Right lobe of liver (tissue), 4 donors: ENCODE measurements around the gene HERPUD2.

Experiments
- POLR2A ChIP-seq: fragments of 450-650 bp; IDR thresholded peaks from one replicate; pipeline ENCODE4 v1.6.1; 2017; ENCODE audit warnings: antibody characterized with exemption, mild to moderate bottlenecking
- TF ChIP-seq, protein P1 (sequence below), 4 donors: fragments of 200-600 bp in 3 of 4; fragments of 450-650 bp in 1 of 4; IDR thresholded peaks; one replicate each; pipeline versions ENCODE4 v1.5.1 to v1.8.0; 2016 to 2022; ENCODE audit warnings: antibody characterized with exemption in 4 of 4, mild to moderate bottlenecking in 2 of 4
- donor health status: DM: no; HTN: no; CAD: no.
- donor health status: DM: no; HTN: no; CAD: no.
- donor health status: DM: no; HTN: yes; CAD: no.

DNA sequence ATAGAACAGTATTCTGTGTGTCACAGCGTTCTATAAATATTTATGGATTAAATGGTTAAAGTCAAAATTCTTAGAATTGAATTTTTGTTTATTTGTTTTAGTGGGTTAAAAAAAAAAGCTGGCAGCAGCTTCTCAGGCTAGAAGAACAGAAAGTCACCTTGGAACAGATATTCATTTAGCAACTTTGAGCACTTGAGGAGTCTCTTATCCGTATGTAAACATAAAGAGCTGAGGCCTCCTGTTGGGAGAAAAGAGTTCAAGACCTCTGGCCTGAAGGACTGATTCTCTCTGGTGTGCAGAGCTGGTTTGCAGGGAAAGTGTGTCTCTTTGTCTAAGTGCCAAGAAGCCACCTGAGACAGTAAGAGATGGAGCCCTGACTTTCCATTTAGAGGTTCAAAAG lies 109.9 kb downstream of the HERPUD2 start:
- TF ChIP-seq, protein P1, sequence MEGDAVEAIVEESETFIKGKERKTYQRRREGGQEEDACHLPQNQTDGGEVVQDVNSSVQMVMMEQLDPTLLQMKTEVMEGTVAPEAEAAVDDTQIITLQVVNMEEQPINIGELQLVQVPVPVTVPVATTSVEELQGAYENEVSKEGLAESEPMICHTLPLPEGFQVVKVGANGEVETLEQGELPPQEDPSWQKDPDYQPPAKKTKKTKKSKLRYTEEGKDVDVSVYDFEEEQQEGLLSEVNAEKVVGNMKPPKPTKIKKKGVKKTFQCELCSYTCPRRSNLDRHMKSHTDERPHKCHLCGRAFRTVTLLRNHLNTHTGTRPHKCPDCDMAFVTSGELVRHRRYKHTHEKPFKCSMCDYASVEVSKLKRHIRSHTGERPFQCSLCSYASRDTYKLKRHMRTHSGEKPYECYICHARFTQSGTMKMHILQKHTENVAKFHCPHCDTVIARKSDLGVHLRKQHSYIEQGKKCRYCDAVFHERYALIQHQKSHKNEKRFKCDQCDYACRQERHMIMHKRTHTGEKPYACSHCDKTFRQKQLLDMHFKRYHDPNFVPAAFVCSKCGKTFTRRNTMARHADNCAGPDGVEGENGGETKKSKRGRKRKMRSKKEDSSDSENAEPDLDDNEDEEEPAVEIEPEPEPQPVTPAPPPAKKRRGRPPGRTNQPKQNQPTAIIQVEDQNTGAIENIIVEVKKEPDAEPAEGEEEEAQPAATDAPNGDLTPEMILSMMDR (IDR thresholded peaks at IDR 0.05), result no peak
- no peak for TF ChIP-seq POLR2A
